Stimulated activated naive CD8-positive, alpha-beta T cell treated with anti-CD3 and anti-CD28 coated beads, Interleukin-15, Interleukin-2, amounts not matched to agents 100 ng/mL and 50 ng/mL, for 24 hours (primary cell): ENCODE data around the gene PRKAR1B.
A peak's percentile ranks its signal among the peaks of the same experiment; 100 is the strongest.

Source experiments
- H3K27ac Mint-ChIP-seq: one replicate; pipeline ENCODE4 v1.8.0; 2021; ENCODE audit warnings: mild to moderate bottlenecking, mixed read lengths
- H3K27me3 Mint-ChIP-seq: one replicate; pipeline ENCODE4 v1.8.0; 2021; ENCODE audit warnings: mixed read lengths
- H3K36me3 Mint-ChIP-seq: one replicate; pipeline ENCODE4 v1.8.0; 2021; ENCODE audit warnings: low read depth, mixed read lengths
- H3K4me1 Mint-ChIP-seq: one replicate; pipeline ENCODE4 v1.8.0; 2021; ENCODE audit warnings: low read depth, mixed read lengths
- H3K4me3 Mint-ChIP-seq: one replicate; pipeline ENCODE4 v1.8.0; 2021; ENCODE audit warnings: mild to moderate bottlenecking, mixed read lengths
- H3K9me3 Mint-ChIP-seq: one replicate; pipeline ENCODE4 v1.8.0; 2021; ENCODE audit warnings: mixed read lengths

Gene PRKAR1B

GRCh38 chr7:738723-739454, 11.8 kb upstream of the PRKAR1B start:
- Mint-ChIP-seq H3K27me3 (no peaks in the 10 kb centered on the region), H3K27ac (no peak overlapping the region), H3K4me3 (no peak overlapping the region), H3K36me3 (peaks cover 32% of the 10 kb centered on the region), H3K9me3 (no peaks in the 10 kb centered on the region), H3K4me1 (no peaks in the 10 kb centered on the region)

DNA sequence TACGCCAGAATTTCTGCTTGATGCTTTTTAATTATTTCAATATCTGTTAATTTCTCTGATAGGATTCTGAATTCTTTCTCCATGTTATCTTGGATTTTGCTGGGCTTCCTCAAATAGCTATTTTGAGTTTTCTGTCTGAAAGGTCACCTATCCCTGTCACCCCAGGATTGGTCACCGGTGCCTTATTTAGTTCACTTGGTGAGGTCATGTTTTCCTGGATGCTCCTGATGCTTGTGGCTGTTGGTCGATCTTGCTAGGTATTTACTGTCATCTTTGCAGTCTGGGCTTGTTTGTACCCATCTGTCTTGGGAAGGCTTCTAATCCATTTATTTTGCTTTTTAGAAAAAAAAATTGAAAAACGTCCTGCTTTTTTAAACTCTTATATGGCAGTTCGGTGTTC, 11.2 kb upstream of the PRKAR1B start:
- Mint-ChIP-seq H3K4me1 (no peaks in the 10 kb centered on the region), H3K27me3 (no peaks in the 10 kb centered on the region), H3K36me3 (peaks cover 29% of the 10 kb centered on the region), H3K4me3 (no peak overlapping the region), H3K27ac (no peak overlapping the region), H3K9me3 (no peaks in the 10 kb centered on the region)

DNA sequence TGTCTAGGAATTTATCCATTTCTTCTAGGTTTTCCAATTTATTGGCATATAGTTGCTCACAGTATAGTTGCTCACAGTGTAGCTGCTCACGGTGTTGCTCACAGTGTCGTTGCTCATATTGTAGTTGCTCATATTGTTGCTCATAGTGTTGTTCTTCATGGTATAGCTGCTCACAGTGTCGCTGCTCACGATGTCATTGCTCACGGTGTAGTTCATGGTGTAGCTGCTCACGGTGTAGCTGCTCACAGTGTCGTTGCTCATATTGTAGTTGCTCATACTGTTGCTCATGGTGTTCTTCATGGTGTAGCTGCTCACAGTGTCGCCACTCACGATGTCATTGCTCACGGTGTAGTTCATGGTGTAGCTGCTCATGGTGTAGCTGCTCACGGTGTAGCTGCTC, 7.7 kb upstream of the PRKAR1B start:
- no peaks in the 10 kb centered on the region for H3K9me3 Mint-ChIP-seq
- no peaks in the 10 kb centered on the region for H3K27me3 Mint-ChIP-seq
- no peaks in the 10 kb centered on the region for H3K4me1 Mint-ChIP-seq
- no peak overlapping the region for H3K4me3 Mint-ChIP-seq
- H3K27ac Mint-ChIP-seq: no peak overlapping the region
- peaks cover 28% of the 10 kb centered on the region for H3K36me3 Mint-ChIP-seq

DNA sequence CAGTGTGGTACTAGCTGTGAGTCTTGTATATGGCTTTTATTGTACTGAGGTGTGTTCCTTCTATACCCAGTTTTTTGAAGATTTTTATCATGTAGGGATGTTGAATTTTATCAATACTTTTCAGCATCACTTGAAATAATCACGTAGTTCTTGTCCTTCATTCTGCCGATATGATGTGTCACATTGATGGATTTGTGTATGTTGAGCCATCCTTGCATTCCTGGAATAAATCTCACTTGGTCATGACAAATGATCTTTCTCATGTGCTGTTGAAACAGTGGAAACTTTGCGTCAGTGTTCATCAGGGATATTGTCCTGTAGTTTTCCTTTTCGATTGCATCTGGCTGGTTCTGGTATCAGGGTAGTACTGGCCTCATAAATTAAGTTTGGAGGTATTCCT, 7.1 kb upstream of the PRKAR1B start:
- Mint-ChIP-seq H3K27ac (no peak overlapping the region), H3K36me3 (peaks cover 25% of the 10 kb centered on the region), H3K9me3 (no peaks in the 10 kb centered on the region), H3K27me3 (no peaks in the 10 kb centered on the region), H3K4me1 (no peaks in the 10 kb centered on the region), H3K4me3 (no peak overlapping the region)

DNA sequence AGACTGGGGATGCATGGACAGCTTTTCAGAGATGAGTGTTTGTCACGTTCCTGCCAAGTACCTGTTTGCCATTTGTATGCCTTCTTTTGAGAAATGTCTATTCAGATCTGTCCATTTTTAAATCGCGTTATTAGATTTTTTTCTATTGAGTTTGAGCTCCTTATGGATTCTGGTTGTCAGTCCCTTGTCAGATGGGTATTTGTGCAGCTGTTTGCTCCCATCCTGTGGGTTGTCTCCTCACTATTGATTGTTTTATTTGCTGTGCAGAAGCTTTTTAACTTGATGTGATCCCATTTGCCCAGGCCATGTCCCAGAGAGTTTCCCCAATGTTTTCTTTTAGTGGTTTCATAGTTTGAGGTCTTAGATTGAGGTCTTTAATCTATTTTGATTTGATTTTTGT, 5.5 kb upstream of the PRKAR1B start:
- no peak overlapping the region for H3K27ac Mint-ChIP-seq
- H3K27me3 Mint-ChIP-seq: no peaks in the 10 kb centered on the region
- no peaks in the 10 kb centered on the region for H3K9me3 Mint-ChIP-seq
- H3K36me3 Mint-ChIP-seq: peaks cover 15% of the 10 kb centered on the region
- peaks cover 10% of the 10 kb centered on the region for H3K4me1 Mint-ChIP-seq
- H3K4me3 Mint-ChIP-seq: no peak overlapping the region

GRCh38 chr7:732094-732541, 5.0 kb upstream of the PRKAR1B start:
- no peak overlapping the region for H3K27ac Mint-ChIP-seq
- peaks cover 10% of the 10 kb centered on the region for H3K4me1 Mint-ChIP-seq
- H3K36me3 Mint-ChIP-seq: peaks cover 11% of the 10 kb centered on the region
- no peak overlapping the region for H3K4me3 Mint-ChIP-seq
- no peaks in the 10 kb centered on the region for H3K9me3 Mint-ChIP-seq
- no peaks in the 10 kb centered on the region for H3K27me3 Mint-ChIP-seq

DNA sequence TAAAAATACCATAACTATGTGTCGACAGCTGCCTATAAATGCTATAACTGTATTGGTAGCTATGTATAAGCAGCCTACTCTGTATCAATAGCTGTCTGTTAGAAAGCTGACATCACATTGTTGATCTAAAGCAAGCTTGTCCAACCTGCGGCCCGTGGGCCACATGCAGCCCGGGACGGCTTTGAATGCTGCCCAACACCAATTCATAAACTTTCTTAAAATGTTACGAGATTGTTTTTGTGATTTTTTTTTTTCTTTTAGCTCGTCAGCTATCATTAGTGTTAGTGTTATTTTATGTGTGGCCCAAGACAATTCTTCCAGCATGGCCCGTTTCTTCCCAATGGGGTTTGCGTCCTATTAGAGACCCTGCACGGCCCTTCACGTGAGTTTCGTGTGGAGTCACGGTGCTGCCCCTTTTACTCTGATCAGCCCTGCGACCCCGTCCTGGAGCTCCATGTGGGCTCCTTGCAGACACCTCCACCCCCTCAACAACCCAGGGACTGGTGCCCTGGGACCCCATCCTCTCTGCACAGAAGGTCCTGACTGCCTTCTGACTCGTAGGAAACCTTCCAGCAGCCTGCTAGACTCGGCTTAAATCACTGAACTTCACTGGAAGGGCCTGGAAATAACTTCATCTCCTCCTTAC, 4.5 kb upstream of the PRKAR1B start:
- Mint-ChIP-seq H3K27me3 (no peaks in the 10 kb centered on the region), H3K9me3 (no peaks in the 10 kb centered on the region), H3K4me3 (no peak overlapping the region), H3K36me3 (peaks cover 11% of the 10 kb centered on the region), H3K27ac (no peak overlapping the region), H3K4me1 (peaks cover 10% of the 10 kb centered on the region)

DNA sequence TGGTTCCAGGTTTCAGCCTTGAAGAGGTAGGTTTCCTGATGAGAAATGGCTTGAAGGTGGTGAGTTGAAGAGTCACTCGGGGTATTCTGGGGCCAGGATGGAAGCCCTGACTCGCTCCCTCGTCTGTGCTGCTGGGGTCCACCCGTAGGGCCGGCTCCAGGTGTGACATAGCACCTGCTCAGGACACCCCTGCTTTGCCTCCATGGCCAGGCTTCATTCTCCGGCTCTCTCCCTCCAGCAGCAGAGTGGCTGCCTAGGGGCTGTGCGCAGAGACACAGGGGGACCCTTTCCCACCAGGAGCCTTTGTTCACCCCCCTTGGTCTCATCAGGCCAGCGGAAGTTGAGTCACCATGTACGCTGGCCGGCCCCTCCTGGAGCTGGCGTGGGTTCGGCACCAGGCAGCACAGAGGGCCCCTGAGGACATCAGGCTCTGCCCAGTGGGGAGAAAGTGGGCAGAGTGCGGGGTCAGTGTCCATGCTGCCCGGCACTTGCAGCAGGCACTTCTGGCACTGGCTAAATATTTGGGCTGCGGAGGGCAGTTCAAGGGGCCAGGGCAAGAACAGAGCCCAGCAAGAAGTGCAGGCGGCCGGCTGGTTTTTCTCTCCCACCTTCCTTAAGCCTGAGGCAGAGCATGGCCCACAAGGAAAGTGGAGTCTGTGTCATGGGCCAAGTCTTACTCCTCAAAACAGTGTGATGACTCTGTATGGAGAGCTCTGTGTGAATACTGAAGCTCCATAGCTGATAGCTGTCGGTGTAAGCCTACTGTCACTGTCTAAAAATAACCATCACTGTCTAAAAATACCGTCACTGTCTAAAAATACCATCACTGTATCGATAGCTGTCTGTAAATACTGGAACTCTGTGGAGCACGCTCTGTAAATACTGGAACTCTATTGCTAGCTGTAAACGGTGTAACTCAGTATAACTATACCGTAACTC, 3.7 kb upstream of the PRKAR1B start:
- H3K4me1 Mint-ChIP-seq: peaks cover 14% of the 10 kb centered on the region
- H3K9me3 Mint-ChIP-seq: no peaks in the 10 kb centered on the region
- H3K27ac Mint-ChIP-seq: no peak overlapping the region
- no peaks in the 10 kb centered on the region for H3K27me3 Mint-ChIP-seq
- no peak overlapping the region for H3K4me3 Mint-ChIP-seq
- H3K36me3 Mint-ChIP-seq: peaks cover 11% of the 10 kb centered on the region

DNA sequence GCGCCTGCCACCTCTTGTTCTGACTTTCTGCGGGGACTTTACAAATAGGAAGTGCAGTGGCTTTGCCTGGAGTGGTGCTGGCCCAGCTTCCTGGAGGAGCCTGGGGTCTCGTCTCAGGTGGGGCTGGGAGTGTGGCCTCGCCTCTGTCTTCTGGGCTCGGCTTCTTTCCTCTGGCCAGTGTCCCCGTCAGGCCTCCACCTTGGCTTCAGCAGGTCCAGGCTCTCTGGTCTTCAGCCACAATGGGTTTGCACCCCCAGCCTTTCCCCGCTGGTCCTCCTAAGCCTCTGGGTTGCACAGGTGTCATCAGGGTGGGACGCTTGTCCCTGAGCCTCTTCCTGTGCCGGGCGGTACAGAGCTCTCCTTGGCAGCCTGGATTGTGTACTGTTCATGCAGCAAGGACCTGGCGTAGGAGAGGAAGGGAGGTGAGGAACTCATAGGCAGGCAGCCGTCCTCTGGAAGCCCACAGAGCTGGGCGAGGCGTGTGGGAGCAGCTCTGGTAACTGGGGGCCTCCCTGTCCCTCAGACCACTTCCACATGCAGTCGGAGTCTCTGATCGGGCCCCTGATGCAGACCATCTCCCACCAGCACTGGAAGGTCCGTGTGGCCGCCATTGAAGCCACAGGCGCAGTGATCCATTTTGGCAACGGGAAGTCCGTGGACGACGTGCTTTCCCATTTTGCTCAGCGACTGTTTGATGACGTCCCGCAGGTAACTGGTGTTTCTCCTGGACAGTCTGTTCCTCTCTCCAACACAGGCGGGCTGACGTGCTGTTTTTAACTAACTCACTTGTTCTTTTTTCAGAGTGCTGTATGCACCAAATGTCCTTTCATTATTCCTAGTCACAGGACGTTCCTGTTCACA, 2.3 kb upstream of the PRKAR1B start:
- peaks cover 28% of the 10 kb centered on the region for H3K4me1 Mint-ChIP-seq
- H3K27me3 Mint-ChIP-seq: no peaks in the 10 kb centered on the region
- H3K36me3 Mint-ChIP-seq: peaks cover 24% of the 10 kb centered on the region
- H3K9me3 Mint-ChIP-seq: no peaks in the 10 kb centered on the region
- no peak overlapping the region for H3K27ac Mint-ChIP-seq
- H3K4me3 Mint-ChIP-seq: peak overlapping the region; percentile 30

- Mint-ChIP-seq H3K27me3 (no peaks in the 10 kb centered on the region), H3K4me1 (peaks cover 30% of the 10 kb centered on the region), H3K27ac (peak overlapping the region; percentile 87), H3K4me3 (peak overlapping the region; percentile 87), H3K9me3 (no peaks in the 10 kb centered on the region), H3K36me3 (peaks cover 31% of the 10 kb centered on the region)
Measured at GRCh38 chr7:728602-729001, 1.5 kb upstream of the PRKAR1B start.

GRCh38 chr7:727806-728460, 852 bp upstream of the PRKAR1B start:
- H3K4me1 Mint-ChIP-seq: peaks cover 30% of the 10 kb centered on the region
- H3K27me3 Mint-ChIP-seq: no peaks in the 10 kb centered on the region
- H3K4me3 Mint-ChIP-seq: peak overlapping the region; percentile 87
- no peaks in the 10 kb centered on the region for H3K9me3 Mint-ChIP-seq
- peak overlapping the region; percentile 87 for H3K27ac Mint-ChIP-seq
- H3K36me3 Mint-ChIP-seq: peaks cover 38% of the 10 kb centered on the region

DNA sequence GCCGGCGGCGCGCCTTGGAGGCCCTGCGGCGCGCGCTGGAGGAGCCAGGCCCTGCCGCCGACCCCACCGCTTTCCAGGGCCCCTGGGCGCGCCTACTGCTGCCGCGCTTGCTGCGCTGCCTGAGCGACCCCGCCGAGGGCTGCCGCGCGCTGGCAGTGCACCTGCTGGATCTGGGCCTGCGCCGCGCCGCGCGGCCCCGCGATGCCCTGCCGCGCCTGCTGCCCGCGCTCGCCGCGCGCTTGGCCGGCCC, 302 bp downstream of the PRKAR1B start:
- Mint-ChIP-seq H3K36me3 (peaks cover 45% of the 10 kb centered on the region), H3K27ac (no peak overlapping the region), H3K27me3 (no peaks in the 10 kb centered on the region), H3K4me1 (peaks cover 30% of the 10 kb centered on the region), H3K9me3 (peaks cover 2% of the 10 kb centered on the region), H3K4me3 (no peak overlapping the region)

DNA sequence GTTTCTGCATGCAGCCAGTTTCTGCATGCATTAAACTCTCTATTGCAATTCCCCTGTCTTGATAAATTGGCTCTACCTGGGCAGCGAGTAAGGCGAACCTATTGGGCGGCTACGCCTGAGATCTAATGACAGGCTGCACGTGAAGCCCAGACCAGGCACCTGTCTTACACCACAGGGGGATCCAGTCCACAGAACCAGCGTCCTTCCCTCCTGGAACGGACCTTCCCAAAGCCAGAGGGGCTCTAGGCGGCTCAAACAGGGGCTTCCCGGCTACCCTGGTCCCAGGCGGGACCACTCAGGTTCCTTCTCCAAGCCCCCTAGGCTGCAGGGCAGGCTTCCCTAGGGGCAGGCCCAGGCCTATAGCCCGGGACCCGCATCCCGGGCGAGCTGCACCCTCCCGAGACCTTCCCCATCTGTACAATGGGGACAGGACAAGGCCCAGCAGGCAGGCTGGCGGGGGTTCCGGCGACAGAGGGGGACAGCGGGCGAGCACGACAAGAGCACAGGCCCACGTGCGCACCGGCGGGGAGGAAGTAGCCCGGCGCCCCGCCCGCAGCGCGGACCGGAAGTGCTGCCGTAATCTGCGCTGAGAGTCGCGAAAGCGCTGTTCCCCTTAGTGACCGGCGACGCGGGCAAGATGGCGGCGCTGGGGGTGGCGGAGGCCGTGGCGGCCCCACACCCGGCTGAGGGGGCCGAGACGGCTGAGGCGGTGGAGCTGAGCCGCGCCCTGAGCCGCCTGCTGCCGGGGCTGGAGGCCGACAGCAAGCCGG, 812 bp downstream of the PRKAR1B start, which contains the start of gene DNAAF5:
Gene DNAAF5, plus strand, starts transcription at position 616 of the 770 bp plus-strand sequence. Its CDS starts 22 bp downstream, at position 638.
- Mint-ChIP-seq H3K27me3 (no peaks in the 10 kb centered on the region), H3K27ac (peak within 1 kb of the TSS; percentile 89), H3K36me3 (peaks cover 43% of the 10 kb centered on the region), H3K4me3 (peak within 1 kb of the TSS; percentile 87), H3K9me3 (peaks cover 4% of the 10 kb centered on the region), H3K4me1 (peaks cover 30% of the 10 kb centered on the region)
